HCT116 (cell line): ENCODE measurements around the gene MAMLD1. TPM values are rescaled to one million over a fixed set of nuclear protein-coding genes. Genes with fewer than 3 reads are reported as not detected.

Experiments
- ATAC-seq: fragments of 200-7000 bp; cut with Tn5 transposase; 2 replicates; pipeline ENCODE4 v1.9.1; 2020; ENCODE audit warnings: mild to moderate bottlenecking, moderate library complexity
- BruUV-seq: library from RNA; stranded (reverse); fragments of 400-500 nt; replicated peaks from 2 replicates; lab custom pipeline; 2021; lab: Mats Ljungman, UMichigan
- CTCF ChIA-PET: fragments of 300-600 bp; sonication (Branson Sonifier 250); formaldehyde crosslinking; loops from one replicate; lab custom pipeline; 2021; ENCODE audit warnings: antibody characterized with exemption; lab: Charles Lee
- POLR2A ChIA-PET: fragments of 300-600, 350-600 bp; sonication (Branson Sonifier 250); formaldehyde crosslinking; loops from one replicate; lab custom pipeline; 2021; ENCODE audit warnings: antibody characterized with exemption; lab: Charles Lee
- RAD21 ChIA-PET, 2 experiments: fragments of 300-600 bp; sonication (Branson Sonifier 250); formaldehyde crosslinking; loops; one replicate each; lab custom pipeline; 2023; ENCODE audit warnings: low total read pairs in 2 of 2; ENCODE audit not compliant: uncharacterized antibody in 2 of 2, unreplicated experiment in 2 of 2, low non-redundant PET in 1 of 2; lab: Charles Lee
- DNase-seq: peaks from one replicate; pipeline ENCODE4 v3.0.0-alpha.2; 2010; ENCODE audit warnings: low read depth, low spot score
- H2AFZ ChIP-seq: fragments of 200-600 bp; shearing (Covaris generic), sonication (generic); 2 replicates; pipeline ENCODE4 v1.6.1; 2017; ENCODE audit warnings: low read depth, mixed run types, mixed read lengths, antibody characterized with exemption, low read length; ENCODE audit not compliant: poor library complexity, severe bottlenecking
- H3K27ac ChIP-seq: 2 replicates; pipeline ENCODE4 v1.5.1; 2012; ENCODE audit warnings: low read depth, low read length
- H3K27me3 ChIP-seq: fragments of 200-600 bp; sonication (generic); 2 replicates; pipeline ENCODE4 v1.6.1; 2016; ENCODE audit warnings: mixed run types, low read length, mixed read lengths; ENCODE audit not compliant: insufficient read depth
- H3K36me3 ChIP-seq, 2 experiments: fragments of 200-500 bp in 1 of 2; fragments of 200-600 bp in 1 of 2; sonication (Bioruptor generic) in 1 of 2; sonication (generic) in 1 of 2; 2 replicates each; pipeline versions ENCODE4 v1.5.1 to v1.6.1; 2014 to 2016; ENCODE audit warnings: low read length in 2 of 2, inconsistent platforms in 1 of 2, mixed read lengths in 1 of 2, mixed run types in 1 of 2; ENCODE audit not compliant: insufficient read depth in 2 of 2, control insufficient read depth in 1 of 2
- H3K4me1 ChIP-seq, 2 experiments: fragments of 200-600 bp in 1 of 2; sonication (generic) in 1 of 2; 2 replicates each; pipeline versions ENCODE4 v1.5.1 to v1.6.1; 2012 to 2017; ENCODE audit warnings: low read length in 2 of 2, inconsistent platforms in 1 of 2, mild to moderate bottlenecking in 1 of 2, mixed read lengths in 1 of 2, mixed run types in 1 of 2, moderate library complexity in 1 of 2; ENCODE audit not compliant: insufficient read depth in 2 of 2, control insufficient read depth in 1 of 2
- H3K4me2 ChIP-seq: fragments of 200-600 bp; sonication (generic); 2 replicates; pipeline ENCODE4 v1.6.1; 2017; ENCODE audit warnings: mixed run types, low read length, mixed read lengths
- H3K4me3 ChIP-seq, 2 experiments: fragments of 200-600 bp in 1 of 2; sonication (generic) in 1 of 2; replicated peaks in 1 of 2; 2 replicates each; pipeline ENCODE4 v1.5.1; 2011 to 2016; ENCODE audit warnings: low read length in 2 of 2, control low read depth in 1 of 2, low read depth in 1 of 2, mild to moderate bottlenecking in 1 of 2, mixed read lengths in 1 of 2, mixed run types in 1 of 2
- H3K79me2 ChIP-seq: fragments of 200-600 bp; sonication (generic); 2 replicates; pipeline ENCODE4 v1.6.1; 2017; ENCODE audit warnings: mild to moderate bottlenecking, mixed run types, low read length, moderate library complexity, mixed read lengths; ENCODE audit not compliant: insufficient read depth
- H3K9ac ChIP-seq: fragments of 200-600 bp; sonication (generic); 2 replicates; pipeline ENCODE4 v1.6.1; 2016; ENCODE audit warnings: low read length, mixed read lengths
- H3K9me2 ChIP-seq: fragments of 200-600 bp; sonication (generic), shearing (Covaris generic); 2 replicates; pipeline ENCODE4 v1.6.1; 2017; ENCODE audit warnings: mixed run types, mild to moderate bottlenecking, moderate library complexity; ENCODE audit not compliant: insufficient read depth
- H3K9me3 ChIP-seq, 2 experiments: fragments of 200-500 bp in 1 of 2; fragments of 200-600 bp in 1 of 2; sonication (Bioruptor generic) in 1 of 2; sonication (generic) in 1 of 2; 2 replicates each; pipeline ENCODE4 v1.6.1; 2014 to 2017; ENCODE audit warnings: low read length in 2 of 2, mixed read lengths in 2 of 2, inconsistent platforms in 1 of 2, low read depth in 1 of 2, mild to moderate bottlenecking in 1 of 2, mixed run types in 1 of 2, moderate library complexity in 1 of 2; ENCODE audit not compliant: control insufficient read depth in 1 of 2, insufficient read depth in 1 of 2
- H4K20me1 ChIP-seq: fragments of 200-600 bp; sonication (generic), shearing (Covaris generic); 2 replicates; pipeline ENCODE4 v1.6.1; 2017; ENCODE audit warnings: mixed run types, mild to moderate bottlenecking, moderate library complexity; ENCODE audit not compliant: insufficient read depth
- CBX3 ChIP-seq: IDR thresholded peaks from 2 replicates; pipeline ENCODE4 v1.6.1; 2012; ENCODE audit warnings: low read depth
- ELF1 ChIP-seq: IDR thresholded peaks from 2 replicates; pipeline ENCODE4 v1.6.1; 2012; ENCODE audit warnings: low read depth, borderline replicate concordance
- EZH2phosphoT487 ChIP-seq: fragments of 200-600 bp; IDR thresholded peaks from 2 replicates; pipeline ENCODE4 v1.6.1; 2018; ENCODE audit warnings: antibody characterized with exemption, borderline replicate concordance
- FOSL1 ChIP-seq: IDR thresholded peaks from 2 replicates; pipeline ENCODE4 v1.6.1; 2012; ENCODE audit warnings: low read depth
- JUND ChIP-seq: IDR thresholded peaks from 2 replicates; pipeline ENCODE4 v1.6.1; 2012
- MAX ChIP-seq: IDR thresholded peaks from 2 replicates; pipeline ENCODE4 v1.6.1; 2012
- POLR2A ChIP-seq: IDR thresholded peaks from 2 replicates; pipeline ENCODE4 v1.7.0; 2011; ENCODE audit warnings: borderline replicate concordance; ENCODE audit not compliant: insufficient read depth, insufficient read length; ENCODE audit errors: extremely low read depth
- POLR2AphosphoS5 ChIP-seq: IDR thresholded peaks from 2 replicates; pipeline ENCODE4 v1.6.1; 2011; ENCODE audit warnings: mild to moderate bottlenecking, low read depth, low read length, moderate library complexity
- RAD21 ChIP-seq: IDR thresholded peaks from 2 replicates; pipeline ENCODE4 v1.6.1; 2012; ENCODE audit warnings: low read depth, mild to moderate bottlenecking
- SIN3A ChIP-seq: IDR thresholded peaks from 2 replicates; pipeline ENCODE4 v1.6.1; 2012; ENCODE audit warnings: low read depth
- SP1 ChIP-seq: IDR thresholded peaks from 2 replicates; pipeline ENCODE4 v1.6.1; 2012; ENCODE audit warnings: low read depth
- SRF ChIP-seq: IDR thresholded peaks from 2 replicates; pipeline ENCODE4 v1.6.1; 2012; ENCODE audit warnings: low read depth
- TCF7L2 ChIP-seq: IDR thresholded peaks from 2 replicates; pipeline ENCODE4 v1.7.0; 2011; ENCODE audit warnings: borderline replicate concordance, inconsistent platforms; ENCODE audit not compliant: insufficient read depth, insufficient read length; ENCODE audit errors: extremely low read depth
- YY1 ChIP-seq: IDR thresholded peaks from 2 replicates; pipeline ENCODE4 v1.6.1; 2011; ENCODE audit warnings: low read length, low read depth, moderate library complexity, mild to moderate bottlenecking; ENCODE audit not compliant: insufficient replicate concordance; ENCODE audit errors: extremely low read depth
- ZBTB33 ChIP-seq: IDR thresholded peaks from 2 replicates; pipeline ENCODE4 v1.6.1; 2011; ENCODE audit warnings: mild to moderate bottlenecking, low read length, moderate library complexity; ENCODE audit not compliant: insufficient replicate concordance; ENCODE audit errors: extremely low read depth
- ZNF274 ChIP-seq: fragments of 200-500 bp; sonication (Bioruptor generic); IDR thresholded peaks from 2 replicates; pipeline ENCODE4 v1.6.1; 2014; ENCODE audit warnings: mild to moderate bottlenecking, low read depth, low read length, inconsistent platforms
- intact Hi-C: fragments of 100-400 bp; cut with micrococcal nuclease; formaldehyde crosslinking; loops from 2 replicates; pipeline ENCODE4 v1.10.0; 2022
- total RNA-seq: library from RNA; stranded (reverse); gene quantifications from one replicate; pipeline ENCODE4 v1.2.1, GENCODE V29; 2021; ENCODE audit not compliant: unreplicated experiment

MAMLD1 gene
- total RNA-seq, 1 experiment from 2014 or later, result 3.6 TPM

DNA sequence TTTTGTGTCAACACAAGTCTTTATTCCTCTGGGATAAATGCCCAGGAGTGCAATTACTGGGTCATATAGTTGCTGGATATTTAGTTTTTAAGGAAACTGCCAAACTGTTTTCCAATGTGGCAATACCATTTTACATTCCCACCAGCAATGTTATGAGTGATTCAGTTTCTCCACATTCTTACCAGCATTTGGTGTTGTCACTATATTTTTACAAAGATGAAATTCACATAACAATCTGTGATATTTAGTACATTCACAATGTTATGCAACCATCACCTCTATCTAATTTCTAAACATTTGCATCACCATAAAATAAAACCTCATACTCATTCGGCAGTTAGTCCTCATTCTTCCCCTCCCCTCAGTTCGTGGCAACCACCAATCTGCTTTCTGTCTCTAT, 75.0 kb downstream of the MAMLD1 start:
- intact Hi-C loops, result no loop called here
- H3K4me2 ChIP-seq, result no peak overlapping the region
- BruUV-seq, result no TSS peak
- H2AFZ ChIP-seq, result no peak overlapping the region
- H3K9me3 ChIP-seq, result no peaks in the 10 kb centered on the region
- ChIA-PET RAD21 (no interaction called here), CTCF (no interaction called here), POLR2A (no interaction called here)
- DNase-seq (no peak), ATAC-seq (no peak)
- no peak overlapping the region for H3K9ac ChIP-seq
- no peaks in the 10 kb centered on the region for H4K20me1 ChIP-seq
- H3K79me2 ChIP-seq, result no peaks in the 10 kb centered on the region
- H3K4me1 ChIP-seq, result 0 out of 4 replicates have a peak, but pooled peaks cover 0 to 7% of the 10 kb centered on the region in 2 experiments
- no peaks in the 10 kb centered on the region for H3K27me3 ChIP-seq
- no peak overlapping the region for H3K27ac ChIP-seq
- no peaks in the 10 kb centered on the region for H3K36me3 ChIP-seq
- no peaks in the 10 kb centered on the region for H3K9me2 ChIP-seq
- TF ChIP-seq EZH2phosphoT487 (no peak), CBX3 (no peak), TCF7L2 (no peak), ZBTB33 (no peak), POLR2A (no peak), YY1 (no peak)
- no peak overlapping the region for H3K4me3 ChIP-seq

GRCh38 chrX:150446151-150446550, 83.0 kb downstream of the MAMLD1 start:
- ATAC-seq (no peak), DNase-seq (no peak)
- Histone ChIP-seq H3K4me1 (no peaks in the 10 kb centered on the region), H4K20me1 (no peaks in the 10 kb centered on the region), H3K9me2 (no peaks in the 10 kb centered on the region), H2AFZ (no peak overlapping the region), H3K4me3 (no peak overlapping the region), H3K79me2 (no peaks in the 10 kb centered on the region), H3K27ac (no peak overlapping the region), H3K9me3 (no peaks in the 10 kb centered on the region), H3K36me3 (no peaks in the 10 kb centered on the region), H3K27me3 (no peaks in the 10 kb centered on the region), H3K4me2 (no peak overlapping the region), H3K9ac (no peak overlapping the region)
- ChIA-PET POLR2A (no interaction called here), CTCF (no interaction called here), RAD21 (no interaction called here)
- intact Hi-C loops, result no loop called here
- no TSS peak for BruUV-seq
- TF ChIP-seq SP1 (no peak), ZBTB33 (no peak), MAX (no peak), JUND (no peak), RAD21 (no peak), SRF (no peak), POLR2AphosphoS5 (no peak), ZNF274 (no peak), ELF1 (no peak), FOSL1 (no peak), YY1 (no peak), SIN3A (no peak), POLR2A (no peak), TCF7L2 (no peak)
